GM13977 (cell line): ENCODE data around the gene SNTG2.

Experiments used
- DNase-seq: peaks from one replicate; pipeline ENCODE4 v3.0.0; 2012; ENCODE audit warnings: low spot score
- in situ Hi-C: fragments of 300-500 bp; cut with MboI; formaldehyde crosslinking; loops from one replicate; pipeline ENCODE4 v1.12.0; 2022; ENCODE audit warnings: low sequenced_read_pairs, low pct_unique_long_range_greater_than_20kb, mixed read lengths, inconsistent platforms; ENCODE audit not compliant: unreplicated experiment
- TF ChIP-seq, protein P1 (sequence below): IDR thresholded peaks from 2 replicates; pipeline ENCODE4 v1.5.1; 2012; ENCODE audit warnings: mild to moderate bottlenecking, control low read depth; ENCODE audit not compliant: insufficient read depth; ENCODE audit errors: extremely low read depth, missing control alignments

Gene SNTG2

DNA sequence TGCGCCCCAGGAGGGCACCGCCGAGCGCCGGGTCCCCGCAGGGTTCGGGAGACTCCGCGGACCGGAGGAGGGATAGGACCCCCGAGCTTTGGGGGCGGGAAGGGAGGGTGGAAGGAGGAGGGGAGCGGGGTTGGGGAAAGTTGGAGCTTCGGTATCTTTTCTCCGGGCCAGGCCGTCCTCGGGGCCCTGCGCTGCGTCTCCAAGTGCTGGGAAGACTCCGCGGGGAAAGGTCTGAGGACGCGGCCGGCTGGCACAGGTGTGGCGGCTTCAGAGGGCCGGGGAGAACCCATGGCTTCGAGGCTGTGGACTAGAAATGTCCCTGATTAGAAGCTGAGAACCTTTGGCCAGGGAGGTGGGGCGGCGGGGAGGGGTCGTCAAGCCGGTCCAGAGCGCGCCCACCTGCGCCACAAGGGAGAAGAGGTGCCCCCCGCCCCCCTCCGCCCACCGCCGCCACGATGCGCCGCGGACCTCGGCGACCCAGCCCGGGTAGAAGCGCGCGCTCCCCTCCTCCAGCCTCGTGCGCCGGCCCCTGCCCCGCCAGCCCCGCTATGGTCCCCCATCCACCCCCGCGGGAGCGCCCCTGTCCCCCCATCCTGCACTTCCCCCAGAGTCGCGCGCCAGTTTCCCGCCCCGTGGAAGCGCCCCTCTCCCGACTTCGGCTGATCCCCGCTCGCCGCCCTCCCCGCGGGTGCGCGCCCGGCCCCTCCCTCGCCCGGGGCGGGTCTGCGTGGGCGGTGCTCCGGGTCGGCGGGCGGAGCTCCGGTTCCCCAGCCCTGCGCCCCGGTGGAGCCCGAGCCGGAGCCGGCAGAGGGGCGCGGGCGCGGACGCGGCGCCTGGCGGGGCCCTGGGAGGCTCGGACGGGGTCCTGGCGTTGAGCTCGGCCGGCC lies at the start of gene SNTG2:
TSS of gene SNTG2 (plus strand) at position 770 of the 887 bp plus-strand sequence. CDS start 148 bp downstream, outside the sequence.
- TF ChIP-seq, protein P1, sequence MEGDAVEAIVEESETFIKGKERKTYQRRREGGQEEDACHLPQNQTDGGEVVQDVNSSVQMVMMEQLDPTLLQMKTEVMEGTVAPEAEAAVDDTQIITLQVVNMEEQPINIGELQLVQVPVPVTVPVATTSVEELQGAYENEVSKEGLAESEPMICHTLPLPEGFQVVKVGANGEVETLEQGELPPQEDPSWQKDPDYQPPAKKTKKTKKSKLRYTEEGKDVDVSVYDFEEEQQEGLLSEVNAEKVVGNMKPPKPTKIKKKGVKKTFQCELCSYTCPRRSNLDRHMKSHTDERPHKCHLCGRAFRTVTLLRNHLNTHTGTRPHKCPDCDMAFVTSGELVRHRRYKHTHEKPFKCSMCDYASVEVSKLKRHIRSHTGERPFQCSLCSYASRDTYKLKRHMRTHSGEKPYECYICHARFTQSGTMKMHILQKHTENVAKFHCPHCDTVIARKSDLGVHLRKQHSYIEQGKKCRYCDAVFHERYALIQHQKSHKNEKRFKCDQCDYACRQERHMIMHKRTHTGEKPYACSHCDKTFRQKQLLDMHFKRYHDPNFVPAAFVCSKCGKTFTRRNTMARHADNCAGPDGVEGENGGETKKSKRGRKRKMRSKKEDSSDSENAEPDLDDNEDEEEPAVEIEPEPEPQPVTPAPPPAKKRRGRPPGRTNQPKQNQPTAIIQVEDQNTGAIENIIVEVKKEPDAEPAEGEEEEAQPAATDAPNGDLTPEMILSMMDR: no peak
- in situ Hi-C loops: no loop called here
- DNase-seq: peak; percentile 79

GRCh38 chr2:902584-902983 lies 48.1 kb upstream of the SNTG2 start:
- in situ Hi-C loops: no loop called here
- TF ChIP-seq, protein P1: no peak
- no peak for DNase-seq

DNA sequence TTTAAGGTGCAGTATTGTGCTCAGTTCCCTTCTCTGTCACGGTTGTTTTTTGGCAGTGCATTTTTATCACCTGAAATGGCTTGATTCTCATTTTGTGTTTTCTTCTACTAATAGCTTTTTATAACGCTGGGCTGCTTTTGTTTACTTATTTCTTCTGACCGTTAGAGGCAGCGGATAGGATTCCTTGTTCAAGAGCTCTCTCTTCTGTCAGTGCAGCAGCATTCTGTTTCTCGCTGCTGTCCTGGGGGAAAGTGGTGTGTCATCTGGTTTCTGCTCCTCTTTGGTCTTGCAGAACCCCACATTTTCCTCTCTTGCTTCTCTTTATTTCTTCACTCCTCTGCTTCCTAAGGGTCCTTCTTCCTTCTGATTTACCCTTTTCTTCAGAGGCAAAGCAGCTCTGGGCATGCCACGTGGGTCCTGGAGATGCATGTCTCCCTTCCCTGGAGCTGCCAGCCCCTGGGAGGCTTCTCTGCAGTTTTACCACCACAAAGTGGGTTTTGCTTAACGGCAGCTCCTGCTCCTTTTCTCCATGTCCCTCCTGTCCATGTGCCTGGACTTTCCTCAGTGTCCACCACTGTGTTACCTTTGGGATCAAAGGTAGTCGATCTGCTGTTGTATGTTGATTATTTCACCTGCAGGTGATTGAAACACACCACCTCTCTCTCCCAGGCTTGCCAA lies 47.3 kb upstream of the SNTG2 start:
- in situ Hi-C loops: no loop called here
- no peak for DNase-seq
- TF ChIP-seq, protein P1: no peak

DNA sequence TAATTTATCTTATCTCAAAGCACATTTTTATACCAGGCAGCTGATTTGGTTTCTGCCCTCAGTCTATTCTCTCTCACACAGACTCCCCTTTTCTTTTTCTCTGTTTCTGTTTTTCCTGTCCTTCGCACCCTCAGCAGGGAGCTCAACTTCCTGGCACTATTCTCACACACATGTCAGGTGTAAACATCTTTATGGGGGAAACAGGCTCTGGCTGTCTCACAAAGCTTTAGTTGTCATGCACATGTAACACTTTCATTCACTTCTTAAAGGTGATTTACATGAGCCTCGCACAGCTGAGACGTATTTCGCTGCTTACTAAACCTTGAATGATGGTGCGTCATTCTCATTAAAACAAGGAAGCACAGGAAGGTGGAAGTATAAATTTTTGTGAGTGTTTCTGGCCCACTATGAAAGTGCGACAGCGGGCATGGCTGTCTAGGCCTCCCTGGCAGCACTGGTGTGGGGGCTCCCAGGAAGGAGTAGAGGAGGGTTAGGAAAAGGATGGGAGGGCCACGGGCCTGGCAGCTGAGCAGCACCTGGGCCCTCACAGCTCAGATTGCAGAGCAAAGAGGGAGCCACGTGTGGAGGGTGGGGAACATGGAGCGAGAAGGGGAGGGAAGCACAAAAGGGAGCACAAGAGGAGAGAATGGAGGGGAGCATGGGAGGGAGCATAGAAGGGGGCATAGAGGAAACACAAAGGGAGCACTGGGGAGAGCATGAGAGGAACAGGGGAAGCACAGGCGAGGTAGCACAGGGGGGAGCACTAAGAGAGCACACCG lies 46.2 kb upstream of the SNTG2 start:
- DNase-seq: no peak
- TF ChIP-seq, protein P1: no peak
- in situ Hi-C loops: no loop called here

DNA sequence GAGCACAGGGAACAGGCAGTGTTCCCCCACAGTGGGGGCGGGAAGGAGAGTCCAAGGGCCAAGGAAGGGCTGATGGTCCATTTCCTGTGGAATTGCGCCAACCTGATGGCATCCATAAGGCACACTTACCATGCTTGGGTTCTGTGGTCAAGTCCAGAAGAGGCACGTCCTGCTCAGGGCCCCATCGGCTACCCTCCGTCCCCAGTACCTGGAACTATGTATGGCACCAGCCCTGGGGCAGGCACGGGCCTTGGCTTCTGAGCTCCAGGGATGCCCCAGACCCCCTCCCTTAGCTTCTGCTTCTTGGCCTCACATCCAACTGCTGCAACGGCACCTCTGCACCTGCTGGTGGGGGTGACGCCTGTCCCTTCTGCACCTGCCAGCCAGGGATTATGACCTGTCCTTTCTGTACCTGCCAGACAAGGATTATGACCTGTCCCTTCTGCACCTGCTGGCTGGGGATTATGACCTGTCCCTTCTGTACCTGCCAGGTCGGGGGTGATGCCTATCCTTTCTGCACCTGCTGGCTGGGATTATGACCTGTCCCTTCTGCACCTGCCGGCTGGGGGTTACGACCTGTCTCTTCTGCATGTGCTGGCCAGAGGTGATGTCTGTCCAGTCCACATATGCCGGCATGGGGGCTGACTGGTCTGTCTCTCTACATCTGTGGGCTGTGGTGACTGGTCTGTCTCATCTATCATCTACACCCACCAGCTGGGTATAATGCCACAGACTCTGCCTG lies 45.4 kb upstream of the SNTG2 start:
- no peak for DNase-seq
- TF ChIP-seq, protein P1: no peak
- in situ Hi-C loops: no loop called here

- in situ Hi-C loops: no loop called here
- DNase-seq: no peak
- TF ChIP-seq, protein P1: no peak
Observed at GRCh38 chr2:905833-906140, 44.9 kb upstream of the SNTG2 start.
